ENCODE data around the gene INTU.

DNA sequence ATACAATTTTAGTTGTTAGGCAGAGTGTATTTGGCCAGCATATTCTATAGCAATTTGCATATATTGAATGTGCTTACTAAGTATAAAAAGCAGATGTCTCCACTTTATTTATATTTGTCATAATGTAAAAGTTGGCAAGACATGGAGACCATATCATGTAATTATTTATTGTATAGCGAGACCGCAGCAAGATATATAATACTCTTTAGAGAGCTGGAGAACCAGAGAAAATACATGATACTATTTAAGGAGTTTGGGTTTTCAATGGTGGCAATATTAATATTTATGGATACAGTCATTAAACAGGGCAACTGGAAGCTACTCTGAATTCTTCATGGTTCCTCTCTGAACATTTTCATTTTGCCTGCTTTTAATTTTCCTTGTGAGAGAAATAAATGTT is 35.0 kb downstream of the INTU start:
- TF ChIP-seq, protein P1, sequence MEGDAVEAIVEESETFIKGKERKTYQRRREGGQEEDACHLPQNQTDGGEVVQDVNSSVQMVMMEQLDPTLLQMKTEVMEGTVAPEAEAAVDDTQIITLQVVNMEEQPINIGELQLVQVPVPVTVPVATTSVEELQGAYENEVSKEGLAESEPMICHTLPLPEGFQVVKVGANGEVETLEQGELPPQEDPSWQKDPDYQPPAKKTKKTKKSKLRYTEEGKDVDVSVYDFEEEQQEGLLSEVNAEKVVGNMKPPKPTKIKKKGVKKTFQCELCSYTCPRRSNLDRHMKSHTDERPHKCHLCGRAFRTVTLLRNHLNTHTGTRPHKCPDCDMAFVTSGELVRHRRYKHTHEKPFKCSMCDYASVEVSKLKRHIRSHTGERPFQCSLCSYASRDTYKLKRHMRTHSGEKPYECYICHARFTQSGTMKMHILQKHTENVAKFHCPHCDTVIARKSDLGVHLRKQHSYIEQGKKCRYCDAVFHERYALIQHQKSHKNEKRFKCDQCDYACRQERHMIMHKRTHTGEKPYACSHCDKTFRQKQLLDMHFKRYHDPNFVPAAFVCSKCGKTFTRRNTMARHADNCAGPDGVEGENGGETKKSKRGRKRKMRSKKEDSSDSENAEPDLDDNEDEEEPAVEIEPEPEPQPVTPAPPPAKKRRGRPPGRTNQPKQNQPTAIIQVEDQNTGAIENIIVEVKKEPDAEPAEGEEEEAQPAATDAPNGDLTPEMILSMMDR (IDR thresholded peaks at IDR 0.05; ENCODE audit: insufficient read depth, low read depth, low read length) = no peak
- no peak for TF ChIP-seq EZH2 (IDR thresholded peaks at IDR 0.05; ENCODE audit: insufficient read depth, low read length)

All from astrocyte (in vitro differentiated cells and primary cell).